SK-N-SH (cell line): ENCODE data around the gene AQP3.

Experiments
- CTCF ChIP-seq: fragments of 200-600 bp; sonication (generic); IDR thresholded peaks from 2 replicates; pipeline ENCODE4 v1.6.1; 2017; ENCODE audit warnings: antibody characterized with exemption, mild to moderate bottlenecking, moderate library complexity
- GABPA ChIP-seq: IDR thresholded peaks from 2 replicates; pipeline ENCODE4 v1.4.0; 2012; ENCODE audit warnings: low read depth, mild to moderate bottlenecking
- JUND ChIP-seq: IDR thresholded peaks from 2 replicates; pipeline ENCODE4 v1.4.0; 2012
- MAX ChIP-seq: IDR thresholded peaks from 2 replicates; pipeline ENCODE4 v1.4.0; 2012; ENCODE audit warnings: low read depth
- MXI1 ChIP-seq: IDR thresholded peaks from 2 replicates; pipeline ENCODE4 v1.6.1; 2012; ENCODE audit warnings: mild to moderate bottlenecking, low read depth, low read length, improper control_type of control experiment
- POLR2AphosphoS5 ChIP-seq: IDR thresholded peaks from 2 replicates; pipeline ENCODE4 v1.6.1; 2012; ENCODE audit warnings: low read depth, low read length
- SIN3A ChIP-seq: IDR thresholded peaks from 2 replicates; pipeline ENCODE4 v1.6.1; 2012; ENCODE audit warnings: low read depth, mild to moderate bottlenecking, low read length, moderate library complexity, borderline replicate concordance
- TAF1 ChIP-seq: IDR thresholded peaks from 2 replicates; pipeline ENCODE4 v1.6.1; 2012; ENCODE audit warnings: low read depth, mild to moderate bottlenecking, low read length, moderate library complexity, borderline replicate concordance
- TEAD4 ChIP-seq: IDR thresholded peaks from 2 replicates; pipeline ENCODE4 v1.4.0; 2012; ENCODE audit warnings: mild to moderate bottlenecking, borderline replicate concordance; ENCODE audit not compliant: insufficient read depth
- USF1 ChIP-seq: IDR thresholded peaks from 2 replicates; pipeline ENCODE4 v1.4.0; 2012; ENCODE audit warnings: low read depth, borderline replicate concordance
- ZBTB33 ChIP-seq: IDR thresholded peaks from 2 replicates; pipeline ENCODE4 v1.4.0; 2012; ENCODE audit warnings: low read depth, borderline replicate concordance

GRCh38 chr9:33435821-33436277 lies 11.5 kb downstream of the AQP3 start:
- TF ChIP-seq CTCF (no peak), ZBTB33 (no peak), POLR2AphosphoS5 (no peak), TEAD4 (no peak), JUND (no peak), MXI1 (no peak), USF1 (no peak), SIN3A (no peak), TAF1 (no peak), MAX (no peak), GABPA (no peak)
